HPDE6-E6E7 (cell line): ENCODE measurements around the gene MMP25.
"Not testable (repeated sequence)": the region's sequence is repeated elsewhere in the genome, so short reads cannot be mapped to it uniquely, and the experiment has no call there.

Experiments used
- DNase-seq: peaks from one replicate; pipeline ENCODE4 v3.0.0; 2011; ENCODE audit warnings: missing footprints; ENCODE audit errors: extremely low spot score

The MMP25 gene

GRCh38 chr16:3073448-3073847, 27.1 kb downstream of the MMP25 start:
- no peak for DNase-seq

DNA sequence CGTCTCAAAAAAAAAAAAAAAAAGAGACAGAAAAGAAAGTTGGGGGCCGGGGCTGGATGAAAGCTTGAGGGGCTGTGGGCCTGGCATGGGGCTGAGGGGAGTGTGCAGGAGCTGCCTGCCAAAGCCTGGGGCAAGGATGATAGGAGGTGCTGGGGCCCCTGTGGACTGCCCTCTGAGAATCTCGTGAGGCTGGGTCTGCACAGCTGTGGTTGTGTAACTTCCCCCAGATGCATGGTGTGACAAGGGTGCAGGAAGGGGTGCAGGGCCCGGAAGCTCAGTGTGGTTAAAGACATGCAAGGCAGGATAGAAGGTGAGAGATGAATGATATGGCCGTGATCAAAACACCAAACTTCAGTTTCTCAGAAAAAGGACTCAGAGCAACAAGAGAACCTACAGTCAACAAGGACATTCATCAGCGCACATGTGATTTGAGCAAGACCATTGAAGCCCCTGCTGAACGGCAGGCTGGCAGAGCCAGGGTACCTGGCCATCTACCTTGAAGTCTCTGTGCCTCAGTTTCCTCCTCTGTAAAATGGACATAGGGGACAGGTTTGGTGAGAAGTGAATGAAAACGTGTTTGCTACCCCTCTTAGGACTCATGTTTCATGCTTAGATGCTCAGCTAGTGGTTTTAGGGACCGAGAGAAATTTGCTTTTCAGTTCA, 28.6 kb downstream of the MMP25 start:
- DNase-seq, result no peak

DNA sequence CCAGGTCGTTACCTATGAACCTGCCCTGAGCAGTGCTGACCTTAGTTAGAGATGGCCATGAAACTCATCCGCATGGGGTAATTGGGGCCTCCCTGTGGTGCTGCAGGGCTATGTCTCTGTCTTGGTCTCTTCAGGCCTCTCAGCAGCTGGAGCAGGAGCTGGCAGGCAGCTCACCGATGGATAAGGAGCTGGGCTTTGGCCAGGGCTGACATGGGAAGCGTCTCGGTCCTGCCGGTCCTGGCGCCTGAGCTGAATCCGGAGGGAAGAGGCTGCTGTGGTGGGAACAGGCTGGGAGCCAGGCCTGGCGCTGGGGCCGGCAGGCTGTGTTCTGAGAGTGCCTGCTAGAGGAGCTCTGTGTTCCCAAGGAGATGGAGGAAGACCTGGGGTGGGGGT, 29.2 kb downstream of the MMP25 start:
- no peak for DNase-seq

DNA sequence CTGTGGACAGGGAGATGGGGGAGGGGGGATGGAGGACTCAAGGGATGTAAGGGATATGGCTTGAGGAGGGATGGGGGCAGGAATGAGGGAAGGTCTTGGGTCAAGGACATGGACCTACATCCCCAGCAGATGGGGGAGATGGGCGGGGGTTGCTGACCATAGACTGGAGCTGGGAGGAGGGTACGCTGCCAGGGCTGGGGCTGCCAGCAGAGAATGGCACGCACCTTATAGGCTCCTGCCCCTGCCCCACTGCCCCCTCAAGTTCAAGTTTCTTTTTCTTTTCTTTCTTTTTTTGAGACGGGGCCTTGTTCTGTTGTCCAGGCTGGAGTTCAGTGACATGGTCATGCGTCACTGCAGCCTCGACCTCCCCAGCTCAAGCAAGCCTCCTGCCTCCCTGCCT, 29.6 kb downstream of the MMP25 start:
- DNase-seq, result not testable (repeated sequence)

DNA sequence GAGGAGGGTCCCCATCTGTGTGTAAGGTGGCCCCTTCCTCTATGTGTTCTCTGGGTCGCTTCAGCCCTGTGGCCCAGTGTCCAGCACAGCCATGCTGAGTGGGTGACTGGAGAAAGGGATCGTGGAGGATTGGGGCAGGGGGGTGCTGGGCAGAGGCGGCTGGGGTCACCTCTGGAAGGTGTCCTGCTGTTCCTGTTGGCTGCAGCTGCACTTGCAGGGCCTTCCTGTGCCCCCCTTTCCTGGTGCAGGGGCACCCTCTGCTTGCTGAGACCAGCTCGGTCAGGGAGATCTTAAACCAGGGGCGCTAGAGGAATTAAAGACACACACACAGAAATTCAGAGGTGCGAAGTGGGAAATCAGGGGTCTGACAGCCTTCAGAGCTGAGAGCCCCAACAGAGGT, 30.2 kb downstream of the MMP25 start:
- DNase-seq, result no peak

DNA sequence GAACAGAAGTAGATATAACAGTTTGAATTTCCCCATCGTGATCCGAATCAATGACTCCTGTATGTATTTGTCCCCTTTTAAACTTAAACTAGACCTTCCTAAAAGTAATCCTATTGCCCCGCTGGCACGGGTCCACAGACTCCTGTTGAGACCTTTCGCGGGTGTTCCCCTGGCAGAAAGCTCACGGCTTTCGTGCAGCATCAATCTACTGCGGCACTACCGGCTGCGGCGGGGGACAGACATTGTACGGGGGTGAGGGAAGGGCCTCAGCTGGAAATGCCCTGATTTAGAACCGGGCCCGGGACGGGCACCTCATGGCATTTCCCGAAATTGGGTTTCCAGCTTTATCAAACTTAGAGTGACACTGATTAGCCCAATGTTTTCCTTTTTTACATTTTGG, 33.7 kb downstream of the MMP25 start:
- DNase-seq, result no peak

- not testable (repeated sequence) for DNase-seq
These were observed 35.6 kb downstream of the MMP25 start for GRCh38 chr16:3081957-3082356.

DNA sequence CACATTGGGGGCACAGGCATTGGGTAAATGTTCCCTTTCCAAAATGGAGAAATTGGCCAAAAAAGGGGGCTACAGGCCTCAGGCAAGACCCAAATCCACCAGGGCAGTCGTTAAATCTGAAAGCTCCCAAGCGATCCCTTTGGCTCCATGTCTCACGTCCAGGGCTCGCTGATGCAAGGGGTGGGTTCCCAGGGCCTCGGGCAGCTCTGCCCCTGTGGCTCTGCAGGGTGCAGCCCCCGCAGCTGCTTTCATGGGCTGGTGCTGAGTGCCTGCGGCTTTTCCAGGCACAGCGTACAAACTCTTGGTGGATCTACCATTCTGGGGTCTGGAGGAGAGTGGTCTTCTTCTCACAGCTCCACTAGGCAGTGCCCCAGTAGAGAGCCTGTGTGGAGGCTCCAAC, 37.0 kb downstream of the MMP25 start:
- DNase-seq, result not testable (repeated sequence)

DNA sequence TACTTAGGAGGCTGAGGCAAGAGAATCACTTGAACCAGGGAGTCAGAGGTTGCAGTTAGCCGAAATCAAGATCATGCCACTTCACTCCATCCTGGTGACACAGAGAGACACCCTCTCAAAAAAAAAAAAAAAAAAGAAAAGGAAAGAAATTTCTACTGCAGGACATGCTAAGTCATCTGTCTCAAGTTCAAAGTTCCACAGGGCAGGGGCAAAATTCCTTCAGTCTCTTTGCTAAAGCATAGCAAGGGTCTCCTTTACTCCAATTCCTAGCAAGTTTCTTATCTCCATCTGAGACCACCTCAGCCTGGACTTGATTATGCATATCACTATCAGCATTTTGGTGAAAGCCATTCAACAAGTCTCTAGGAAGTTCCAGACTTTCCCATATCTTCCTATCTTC, 38.1 kb downstream of the MMP25 start:
- no peak for DNase-seq

GRCh38 chr16:3084969-3085670, 38.8 kb downstream of the MMP25 start:
- DNase-seq, result no peak

DNA sequence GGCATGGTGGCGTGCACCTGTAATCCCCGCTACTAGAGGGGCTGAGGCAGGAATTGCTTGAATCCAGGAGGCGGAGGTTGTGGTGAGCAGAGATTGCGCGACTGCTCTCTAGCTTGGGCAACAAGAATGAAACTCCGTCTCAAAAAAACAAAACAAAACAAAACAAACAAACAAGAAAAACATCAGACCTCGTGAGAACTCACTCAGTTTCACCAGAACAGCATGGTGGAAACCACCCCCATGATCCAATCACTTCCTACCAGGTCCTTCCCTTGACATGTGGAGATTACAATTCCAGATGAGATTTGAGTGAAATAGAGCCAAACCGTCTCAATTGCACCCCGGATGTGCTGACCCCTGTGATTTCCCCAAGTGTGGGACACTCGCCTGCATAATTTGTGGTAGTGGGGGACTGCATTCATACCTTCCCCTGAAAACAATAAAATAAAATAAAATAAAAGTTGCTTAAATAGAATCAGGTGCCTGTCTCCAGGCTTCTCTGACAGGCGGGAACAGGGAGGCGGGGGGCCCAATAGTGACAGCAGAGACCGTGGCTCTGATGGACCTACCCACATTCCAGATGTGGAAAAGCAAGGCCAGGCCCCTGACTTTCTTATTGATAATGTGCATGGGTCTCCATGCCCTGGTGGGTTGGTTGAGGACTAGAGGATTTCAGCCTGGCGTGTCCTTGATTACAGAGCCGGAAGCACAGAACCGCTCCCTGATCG, 39.7 kb downstream of the MMP25 start:
- no peak for DNase-seq

- no peak for DNase-seq
These were observed 40.4 kb downstream of the MMP25 start for GRCh38 chr16:3086596-3087242.

DNA sequence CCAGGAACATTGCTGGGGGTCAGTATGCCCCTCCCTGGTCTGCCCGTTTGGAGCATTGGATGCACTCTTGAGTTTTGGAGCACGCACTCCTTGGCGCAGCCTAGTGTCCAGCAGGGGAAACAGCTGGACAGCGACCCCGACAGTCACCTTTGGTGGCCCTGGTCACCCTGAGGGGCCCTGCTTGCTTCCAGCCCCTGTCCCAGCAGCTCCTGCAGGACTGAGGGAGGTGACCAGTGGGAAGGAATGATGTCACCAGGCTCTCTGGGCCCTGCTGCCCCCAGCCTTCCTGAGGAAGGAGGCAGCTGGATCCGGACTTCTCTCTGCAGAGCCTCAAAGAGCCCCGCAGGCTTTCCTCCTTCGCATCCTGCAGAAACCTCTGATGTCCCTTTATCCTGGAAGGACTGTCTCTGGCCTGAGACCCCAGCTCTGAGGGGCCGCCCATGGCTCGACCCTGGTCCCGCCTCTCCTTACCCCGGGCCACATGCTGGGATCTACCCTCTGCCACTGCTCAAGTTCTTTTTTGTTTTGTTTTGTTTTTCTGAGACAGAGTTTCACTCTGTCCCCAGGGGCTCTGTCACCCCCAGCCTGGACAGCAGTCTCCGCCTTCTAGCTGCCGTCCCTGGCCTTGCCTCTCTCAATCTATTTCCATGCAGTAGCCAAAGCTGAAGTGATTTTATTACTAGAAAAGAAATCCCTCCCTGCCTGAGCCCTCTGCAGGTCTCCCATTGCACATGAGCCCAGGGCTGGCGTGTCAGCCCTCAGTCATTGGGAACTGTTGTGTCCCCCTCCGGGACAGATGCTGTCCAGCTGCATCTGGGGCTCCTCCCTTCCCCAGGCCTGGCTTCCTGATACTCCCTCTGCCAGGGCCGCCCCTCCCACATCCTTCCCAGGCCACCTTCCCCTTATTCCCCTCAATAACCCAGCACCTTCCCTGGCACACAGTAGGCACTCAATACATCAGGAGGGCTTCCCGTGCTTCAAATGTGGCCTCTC, 41.2 kb downstream of the MMP25 start:
- no peak for DNase-seq

DNA sequence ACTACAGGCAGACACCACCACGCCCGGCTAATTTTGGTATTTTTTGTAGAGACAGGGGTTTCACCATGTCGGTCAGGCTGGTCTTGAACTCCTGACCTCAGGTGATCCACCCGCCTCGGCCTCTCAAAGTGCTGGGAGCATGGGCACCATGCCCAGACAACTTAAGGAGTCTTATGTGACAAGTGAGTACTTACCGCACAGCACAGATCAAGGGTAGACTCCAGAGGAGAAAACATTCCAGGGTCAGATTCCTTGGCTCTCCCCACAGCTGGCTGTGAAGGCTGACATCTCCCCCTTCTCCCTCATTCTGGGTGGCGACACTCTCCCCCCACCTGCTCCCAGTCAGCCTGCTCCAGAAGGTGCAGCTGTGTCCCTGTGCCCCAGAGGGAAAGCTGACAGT, 42.1 kb downstream of the MMP25 start:
- DNase-seq, result no peak

GRCh38 chr16:3088925-3089716, 42.8 kb downstream of the MMP25 start:
- DNase-seq, result no peak

DNA sequence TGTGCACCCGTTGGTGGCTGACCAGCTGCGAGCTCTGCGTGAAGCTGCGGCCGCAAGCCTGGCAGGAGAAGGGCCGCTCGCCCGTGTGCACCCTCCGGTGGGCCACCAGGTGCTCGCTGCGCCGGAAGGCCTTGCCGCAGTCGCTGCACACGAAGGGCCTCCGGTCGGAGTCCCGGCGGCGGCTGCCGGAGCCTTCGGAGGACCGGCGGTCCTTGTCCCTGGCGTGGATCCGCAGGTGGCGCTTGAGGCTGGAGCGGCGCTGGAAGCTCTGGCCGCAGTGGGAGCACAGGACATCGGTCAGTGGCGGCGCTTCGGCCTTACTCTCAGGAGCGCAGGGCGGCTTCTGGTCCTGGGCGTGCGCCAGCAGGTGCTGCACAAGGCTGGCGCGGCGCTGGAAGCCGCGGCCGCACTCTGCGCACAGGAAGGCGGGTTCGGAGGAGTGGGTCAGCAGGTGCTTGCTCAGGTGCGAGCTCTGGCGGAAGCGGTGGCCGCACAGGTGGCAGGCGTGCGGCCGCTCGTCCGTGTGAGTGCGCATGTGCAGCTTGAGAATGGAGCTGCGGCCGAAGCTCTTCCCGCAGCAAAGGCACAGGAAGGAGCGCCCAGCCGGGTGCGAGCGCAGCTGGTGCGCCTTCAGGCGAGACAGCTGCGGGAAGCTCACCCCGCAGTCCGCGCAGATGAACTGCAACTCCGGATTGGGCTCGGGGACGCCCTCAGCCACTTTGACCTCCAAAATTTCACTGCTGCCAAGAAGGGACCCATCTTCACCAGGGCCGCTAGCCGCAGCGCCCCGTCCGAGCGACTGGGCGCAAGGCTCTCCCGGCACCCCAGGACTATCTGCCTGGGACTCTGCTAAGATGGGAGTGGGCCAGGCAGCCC, 43.6 kb downstream of the MMP25 start:
- no peak for DNase-seq

- no peak for DNase-seq
These were observed 45.2 kb downstream of the MMP25 start for GRCh38 chr16:3091551-3091950.

DNA sequence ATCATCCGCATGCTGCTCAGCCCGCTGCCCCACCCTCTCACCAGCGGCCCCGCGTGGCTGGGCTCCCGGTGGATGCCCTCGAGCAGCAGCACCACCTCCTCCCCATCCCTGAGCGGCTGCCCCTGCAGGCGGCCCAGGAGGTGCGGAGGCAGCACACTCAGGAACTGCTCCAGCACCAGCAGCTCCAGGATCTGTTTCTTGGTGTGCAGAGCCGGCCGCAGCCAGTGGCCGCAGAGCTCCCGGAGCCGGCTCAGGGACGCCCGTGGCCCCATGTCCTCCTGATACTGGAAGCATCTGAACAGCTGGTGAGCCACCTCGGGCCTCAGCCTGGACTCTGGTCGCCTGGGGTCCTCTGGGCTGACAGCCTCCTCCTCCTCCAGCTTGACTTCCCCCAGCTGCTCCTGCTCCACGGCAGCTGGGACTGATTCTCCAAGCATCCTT, 46.2 kb downstream of the MMP25 start:
- no peak for DNase-seq

DNA sequence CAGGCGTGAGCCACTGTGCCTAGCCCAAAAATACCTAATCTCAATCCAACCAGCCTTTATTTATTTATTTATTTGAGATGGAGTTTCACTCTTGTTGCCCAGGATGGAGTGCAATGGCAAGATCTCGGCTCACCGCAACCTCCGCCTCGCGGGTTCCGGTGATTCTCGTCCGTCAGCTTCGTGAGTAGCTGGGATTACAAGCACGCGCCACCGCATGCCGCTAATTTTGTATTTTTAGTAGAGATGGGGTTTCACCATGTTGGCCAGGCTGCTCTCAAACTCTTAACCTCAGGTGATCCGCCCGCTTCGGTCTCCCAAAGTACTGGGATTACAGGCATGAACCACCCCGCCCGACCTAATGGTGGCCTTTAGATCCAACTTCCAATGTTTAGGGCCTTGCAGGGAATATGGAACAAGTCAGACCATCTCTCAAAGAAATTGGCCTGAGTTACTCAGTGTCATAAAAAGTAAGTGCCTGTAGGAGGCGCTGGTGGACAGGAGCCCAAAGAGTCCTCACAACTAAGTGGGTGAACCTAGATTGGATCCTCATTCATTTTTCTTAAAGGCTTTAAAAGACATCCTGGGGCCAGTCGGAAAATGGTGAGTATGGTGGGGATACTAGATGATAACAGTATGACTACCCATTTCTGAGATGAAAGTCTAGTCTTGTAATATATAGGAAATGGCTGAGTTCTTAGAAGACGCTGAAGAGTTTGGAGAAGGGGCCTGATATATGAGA, 48.1 kb downstream of the MMP25 start:
- no peak for DNase-seq
